Mesodermal cell (in vitro differentiated cells): ENCODE data around the gene CLK3.

Experiments
- H3K27ac ChIP-seq: 2 replicates; pipeline ENCODE4 v1.7.0; 2013; ENCODE audit warnings: mild to moderate bottlenecking, low read depth, low read length, moderate library complexity; ENCODE audit not compliant: severe bottlenecking
- H3K36me3 ChIP-seq: 2 replicates; pipeline ENCODE4 v1.7.1; 2013; ENCODE audit warnings: mild to moderate bottlenecking, low read length, moderate library complexity; ENCODE audit not compliant: control insufficient read depth, insufficient read depth
- H3K4me1 ChIP-seq: one replicate; pipeline ENCODE4 v1.7.1; 2013; ENCODE audit warnings: mild to moderate bottlenecking, low read length; ENCODE audit not compliant: insufficient read depth, control insufficient read depth, poor library complexity, severe bottlenecking
- H3K4me3 ChIP-seq: 2 replicates; pipeline ENCODE4 v1.7.0; 2013; ENCODE audit warnings: low read length, control low read depth, mild to moderate bottlenecking; ENCODE audit not compliant: insufficient read depth, poor library complexity, severe bottlenecking; ENCODE audit errors: extremely low read depth
- H3K9me3 ChIP-seq: 2 replicates; pipeline ENCODE4 v1.7.1; 2013; ENCODE audit warnings: mild to moderate bottlenecking, low read length, moderate library complexity; ENCODE audit not compliant: control insufficient read depth
- WGBS, 2 experiments: methylation state at CpG; one replicate each; pipeline ENCODE4 v1.1.5; 2013; ENCODE audit warnings: missing lambda C conversion rate in 2 of 2; ENCODE audit not compliant: insufficient coverage in 2 of 2; 5-methylcytosine and 5-hydroxymethylcytosine counted together

CLK3 gene

GRCh38 chr15:74662064-74662860 lies 46.6 kb downstream of the CLK3 start:
- H3K27ac ChIP-seq = no peak overlapping the region
- 78 to 83% methylated on average over 1 to 2 of the region's 4 CpGs for WGBS, 2 experiments
- no peak overlapping the region for H3K4me3 ChIP-seq
- H3K9me3 ChIP-seq = no peaks in the 10 kb centered on the region
- H3K4me1 ChIP-seq = peaks cover 9% of the 10 kb centered on the region
- peaks cover 5% of the 10 kb centered on the region for H3K36me3 ChIP-seq

DNA sequence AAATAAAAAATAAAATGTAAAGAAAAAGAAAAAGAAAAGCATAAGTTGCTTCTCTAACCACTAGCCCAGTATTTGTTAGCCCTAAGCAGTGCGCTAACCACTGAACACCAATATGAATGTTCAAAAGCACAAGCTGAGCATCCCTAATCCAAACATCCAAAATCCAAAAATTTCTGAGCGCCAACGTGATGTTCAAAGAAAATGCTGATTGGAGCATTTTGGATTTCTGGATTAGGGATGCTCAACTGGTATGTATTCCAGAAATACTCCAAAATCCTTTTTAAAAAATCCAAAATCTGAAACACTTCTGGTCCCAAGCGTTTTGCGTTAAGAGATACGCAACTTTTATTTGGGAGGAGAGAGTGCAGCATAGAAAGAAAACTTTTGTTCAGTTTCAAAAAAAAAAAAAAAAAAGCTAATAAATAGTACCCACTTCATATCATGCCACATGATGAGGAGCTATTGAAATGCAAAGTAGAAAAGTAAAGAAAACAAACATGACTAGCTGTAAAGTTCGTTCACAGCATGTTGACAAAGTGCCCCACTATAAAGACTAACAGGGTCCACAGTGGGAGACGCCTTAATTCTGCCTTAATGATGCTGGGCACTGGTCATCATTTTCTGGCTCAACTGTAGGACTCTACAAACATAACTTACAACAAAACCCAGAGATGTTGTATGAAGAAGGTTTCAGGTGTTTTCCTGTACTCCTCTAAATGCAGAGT lies 47.8 kb downstream of the CLK3 start:
- no peaks in the 10 kb centered on the region for H3K4me1 ChIP-seq
- no peak overlapping the region for H3K27ac ChIP-seq
- H3K4me3 ChIP-seq = no peak overlapping the region
- peaks cover 7% of the 10 kb centered on the region for H3K36me3 ChIP-seq
- 60 to 76% methylated on average over 2 of the region's 8 CpGs for WGBS, 2 experiments
- no peaks in the 10 kb centered on the region for H3K9me3 ChIP-seq

DNA sequence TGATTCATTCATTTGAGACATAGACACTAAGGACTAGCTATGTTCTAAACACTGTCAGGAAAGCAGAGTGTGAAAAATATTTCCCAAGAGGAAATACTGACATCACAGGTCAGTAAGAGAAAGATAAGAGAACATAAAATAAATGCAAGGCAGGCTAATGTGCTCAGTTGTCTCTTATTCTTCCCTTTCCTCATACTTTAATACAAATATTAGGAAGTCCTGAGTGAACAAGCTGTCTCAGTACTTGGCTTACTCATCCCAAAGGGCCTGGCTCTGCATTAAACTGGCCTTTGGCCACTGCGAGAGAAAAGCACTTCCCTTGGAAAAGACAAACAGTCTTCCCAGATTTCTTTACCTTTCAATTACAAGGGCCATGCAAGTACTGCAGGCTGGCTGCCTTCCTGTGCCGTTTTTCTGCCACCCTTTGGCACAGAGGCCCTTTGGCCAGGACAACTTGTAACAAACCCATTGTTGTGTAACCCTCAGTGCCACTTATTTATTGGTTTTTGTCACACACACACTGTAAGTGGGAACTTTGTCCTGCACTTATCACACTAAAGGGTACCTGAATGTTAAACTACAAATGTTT lies 48.5 kb downstream of the CLK3 start:
- WGBS, 2 experiments = 75 to 77% methylated on average over 2 of the region's 2 CpGs
- Histone ChIP-seq H3K4me1 (no peaks in the 10 kb centered on the region), H3K36me3 (peaks cover 12% of the 10 kb centered on the region), H3K4me3 (no peak overlapping the region), H3K27ac (peak overlapping the region; percentile 46), H3K9me3 (no peaks in the 10 kb centered on the region)

GRCh38 chr15:74664670-74665069 lies 49.0 kb downstream of the CLK3 start:
- no peaks in the 10 kb centered on the region for H3K9me3 ChIP-seq
- no peaks in the 10 kb centered on the region for H3K4me1 ChIP-seq
- H3K27ac ChIP-seq = no peak overlapping the region
- 100% methylated on average over 1 to 2 of the region's 2 CpGs for WGBS, 2 experiments
- H3K36me3 ChIP-seq = peaks cover 16% of the 10 kb centered on the region
- H3K4me3 ChIP-seq = no peak overlapping the region

DNA sequence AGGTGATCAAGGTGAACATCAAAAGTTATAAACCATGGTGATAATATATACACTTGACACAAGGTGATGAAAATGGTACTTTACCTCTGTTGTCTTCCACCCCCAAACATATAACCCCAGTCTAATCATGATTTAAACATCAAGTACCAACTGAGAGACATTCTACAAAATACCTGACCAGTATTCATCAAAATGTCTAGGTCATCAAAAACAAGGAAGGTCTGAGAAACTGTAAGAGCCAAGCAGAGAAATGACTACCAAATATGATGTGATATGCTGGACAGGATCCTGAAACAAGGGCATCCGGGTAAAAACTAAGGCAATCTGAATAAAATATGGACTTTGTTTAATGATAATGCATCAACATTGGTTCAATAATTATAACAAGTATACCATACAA lies 52.3 kb downstream of the CLK3 start:
- no CpG with 5 or more reads among the region's 1 CpG for WGBS, 2 experiments
- H3K9me3 ChIP-seq = no peaks in the 10 kb centered on the region
- H3K4me1 ChIP-seq = no peaks in the 10 kb centered on the region
- H3K4me3 ChIP-seq = no peak overlapping the region
- peaks cover 39% of the 10 kb centered on the region for H3K36me3 ChIP-seq
- H3K27ac ChIP-seq = no peak overlapping the region

GRCh38 chr15:74669627-74670026 lies 54.0 kb downstream of the CLK3 start:
- no peak overlapping the region for H3K4me3 ChIP-seq
- 80% methylated on average over 1 of the region's 4 CpGs; no CpG with 5 or more reads in 1 of the 2 experiments for WGBS, 2 experiments
- peaks cover 54% of the 10 kb centered on the region for H3K36me3 ChIP-seq
- H3K4me1 ChIP-seq = no peaks in the 10 kb centered on the region
- no peaks in the 10 kb centered on the region for H3K9me3 ChIP-seq
- H3K27ac ChIP-seq = no peak overlapping the region

GRCh38 chr15:74674161-74674560 lies 58.5 kb downstream of the CLK3 start:
- no peak overlapping the region for H3K27ac ChIP-seq
- H3K4me3 ChIP-seq = no peak overlapping the region
- H3K36me3 ChIP-seq = peaks cover 51% of the 10 kb centered on the region
- H3K9me3 ChIP-seq = no peaks in the 10 kb centered on the region
- WGBS, 2 experiments = 95 to 100% methylated on average over 2 to 3 of the region's 3 CpGs
- no peaks in the 10 kb centered on the region for H3K4me1 ChIP-seq

- 83 to 100% methylated on average over 2 to 3 of the region's 7 CpGs for WGBS, 2 experiments
- Histone ChIP-seq H3K36me3 (peaks cover 29% of the 10 kb centered on the region), H3K27ac (no peak overlapping the region), H3K4me1 (no peaks in the 10 kb centered on the region), H3K4me3 (no peak overlapping the region), H3K9me3 (no peaks in the 10 kb centered on the region)
Observed at GRCh38 chr15:74676801-74677200, 61.2 kb downstream of the CLK3 start.
